Panc1 (cell line): ENCODE results near the gene SUSD2.
"Not testable (repeated sequence)": the region's sequence is repeated elsewhere in the genome, so short reads cannot be mapped to it uniquely, and the experiment has no call there.

Experiments used
- CTCF ChIP-seq: fragments of 450-650 bp; IDR thresholded peaks from 2 replicates; pipeline ENCODE4 v1.5.1; 2017; ENCODE audit warnings: mild to moderate bottlenecking
- POLR2AphosphoS5 ChIP-seq: IDR thresholded peaks from 2 replicates; pipeline ENCODE4 v1.6.1; 2012; ENCODE audit warnings: mild to moderate bottlenecking, low read depth, low read length, moderate library complexity
- REST ChIP-seq, 2 experiments: IDR thresholded peaks; 2 replicates each; pipeline ENCODE4 v1.6.1; 2011 to 2012; ENCODE audit warnings: low read depth in 2 of 2, control low read depth in 1 of 2, low read length in 1 of 2, mild to moderate bottlenecking in 1 of 2, moderate library complexity in 1 of 2; ENCODE audit not compliant: insufficient read depth in 1 of 2
- SIN3A ChIP-seq: IDR thresholded peaks from 2 replicates; pipeline ENCODE4 v1.6.1; 2012; ENCODE audit warnings: low read depth, mild to moderate bottlenecking, low read length, moderate library complexity, borderline replicate concordance; ENCODE audit not compliant: insufficient read depth
- TCF7L2 ChIP-seq: IDR thresholded peaks from 2 replicates; pipeline ENCODE4 v1.6.1; 2011; ENCODE audit warnings: mild to moderate bottlenecking, low read depth, low read length, inconsistent platforms

GRCh38 chr22:24238101-24238694 is 56.9 kb downstream of the SUSD2 start:
- not testable (repeated sequence) for TF ChIP-seq SIN3A; CTCF; POLR2AphosphoS5; REST (IDR thresholded peaks at IDR 0.05; ENCODE audit: insufficient read depth in 1 of 2, low read depth in 2 of 2, low read length in 1 of 2); TCF7L2
